ENCODE data around the gene ARHGEF3. TPM values are rescaled to one million over a fixed set of nuclear protein-coding genes. Genes with fewer than 3 reads are reported as not detected.

ARHGEF3 gene
- total RNA-seq, 3 donors from 2014 or later (not counting 1 experiment from before 2014, with no cell fraction given) = 112 to 211 (median 135) TPM

GRCh38 chr3:56751056-56751707 lies 50.6 kb downstream of the ARHGEF3 start:
- WGBS (ENCODE audit: insufficient coverage) = 70% methylated on average over 5 of the region's 5 CpGs
- ATAC-seq = no peak
- H3K27me3 ChIP-seq (ENCODE audit: control insufficient read depth, insufficient read depth, low read length) = no peaks in the 10 kb centered on the region
- no peak for DNase-seq
- Mint-ChIP-seq H3K4me3 (peak overlapping the region; percentile 58), H3K4me1 (peaks cover 71 to 83% of the 10 kb centered on the region in 2 donors), H3K9me3 (no peaks in the 10 kb centered on the region), H3K27ac (peak overlapping the region; percentile 99 to 100), H3K27me3 (ENCODE audit: low read depth in 2 of 2) (no peaks in the 10 kb centered on the region), H3K36me3 (peaks cover 48% of the 10 kb centered on the region)
- H3K9me3 ChIP-seq (ENCODE audit: control insufficient read depth, insufficient read depth, low read length) = no peaks in the 10 kb centered on the region
- H3K27ac ChIP-seq (ENCODE audit: low read length) = peak overlapping the region; percentile 30
- no peak overlapping the region for H3K4me3 ChIP-seq (ENCODE audit: low read length)
- no peak for TF ChIP-seq CTCF (IDR thresholded peaks at IDR 0.05)
- peaks cover 46% of the 10 kb centered on the region for H3K4me1 ChIP-seq (ENCODE audit: control insufficient read depth, insufficient read depth, low read length)
- H3K36me3 ChIP-seq (ENCODE audit: control insufficient read depth, insufficient read depth, low read length) = peaks cover 63% of the 10 kb centered on the region
- intact Hi-C loops (cut with micrococcal nuclease) = no loop called here

DNA sequence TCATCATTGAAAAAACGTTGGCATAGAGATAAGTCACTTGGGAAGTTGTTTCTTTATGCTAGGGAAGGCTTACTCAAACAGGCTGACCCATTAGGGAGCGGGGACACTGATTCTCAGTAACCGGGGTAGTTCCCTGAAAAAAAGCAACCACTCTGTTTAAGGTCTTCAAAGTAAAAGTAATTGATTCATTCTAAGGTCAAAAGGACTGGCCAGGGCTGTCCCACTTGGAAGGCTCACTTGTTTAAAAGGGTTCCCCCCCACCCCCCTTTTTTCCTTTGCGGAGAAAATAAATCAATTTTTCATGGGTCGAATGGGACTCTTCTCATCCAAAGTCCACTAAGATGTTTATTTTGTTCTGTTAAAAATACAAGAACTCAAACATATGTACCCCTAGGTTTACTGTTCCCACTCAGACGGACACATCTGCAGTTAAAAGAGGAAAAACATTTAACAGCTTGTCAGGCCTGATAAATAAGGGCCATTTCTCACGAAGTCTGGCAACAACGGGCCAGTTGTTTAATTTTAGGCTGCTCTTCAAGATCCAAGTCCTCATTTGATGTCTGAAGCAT lies 53.0 kb downstream of the ARHGEF3 start:
- 61% methylated on average over 6 of the region's 8 CpGs for WGBS (ENCODE audit: insufficient coverage)
- no peaks in the 10 kb centered on the region for H3K9me3 ChIP-seq (ENCODE audit: control insufficient read depth, insufficient read depth, low read length)
- Mint-ChIP-seq H3K36me3 (peaks cover 55% of the 10 kb centered on the region), H3K4me3 (no peak overlapping the region), H3K4me1 (peaks cover 61 to 74% of the 10 kb centered on the region in 2 donors), H3K9me3 (no peaks in the 10 kb centered on the region), H3K27me3 (ENCODE audit: low read depth in 2 of 2) (no peaks in the 10 kb centered on the region), H3K27ac (peak overlapping the region; percentile 72 to 99)
- no peak overlapping the region for H3K27ac ChIP-seq (ENCODE audit: low read length)
- peaks cover 84% of the 10 kb centered on the region for H3K36me3 ChIP-seq (ENCODE audit: control insufficient read depth, insufficient read depth, low read length)
- H3K27me3 ChIP-seq (ENCODE audit: control insufficient read depth, insufficient read depth, low read length) = no peaks in the 10 kb centered on the region
- DNase-seq (no peak), ATAC-seq (no peak)
- intact Hi-C loops (cut with micrococcal nuclease) = no loop called here
- H3K4me1 ChIP-seq (ENCODE audit: control insufficient read depth, insufficient read depth, low read length) = peaks cover 28% of the 10 kb centered on the region
- no peak for TF ChIP-seq CTCF (IDR thresholded peaks at IDR 0.05)
- no peak overlapping the region for H3K4me3 ChIP-seq (ENCODE audit: low read length)

- no peak for TF ChIP-seq CTCF (IDR thresholded peaks at IDR 0.05)
- no peak overlapping the region for H3K27ac ChIP-seq (ENCODE audit: low read length)
- no peak for DNase-seq
- H3K4me1 ChIP-seq (ENCODE audit: control insufficient read depth, insufficient read depth, low read length) = peaks cover 17% of the 10 kb centered on the region
- no peaks in the 10 kb centered on the region for H3K27me3 ChIP-seq (ENCODE audit: control insufficient read depth, insufficient read depth, low read length)
- no peak overlapping the region for H3K4me3 Mint-ChIP-seq
- WGBS (ENCODE audit: insufficient coverage) = 57% methylated on average over 2 of the region's 2 CpGs
- ATAC-seq = peak in 2 of 3 donors; percentile 20 to 31
- no peaks in the 10 kb centered on the region for H3K9me3 Mint-ChIP-seq
- intact Hi-C loops (cut with micrococcal nuclease) = no loop called here
- H3K27me3 Mint-ChIP-seq (ENCODE audit: low read depth in 2 of 2) = no peaks in the 10 kb centered on the region
- peaks cover 60 to 74% of the 10 kb centered on the region in 2 donors for H3K4me1 Mint-ChIP-seq
- H3K4me3 ChIP-seq (ENCODE audit: low read length) = no peak overlapping the region
- no peaks in the 10 kb centered on the region for H3K9me3 ChIP-seq (ENCODE audit: control insufficient read depth, insufficient read depth, low read length)
- peaks cover 91% of the 10 kb centered on the region for H3K36me3 ChIP-seq (ENCODE audit: control insufficient read depth, insufficient read depth, low read length)
- H3K27ac Mint-ChIP-seq = peak overlapping the region; percentile 72 to 99
- H3K36me3 Mint-ChIP-seq = peaks cover 55% of the 10 kb centered on the region
Observed at GRCh38 chr3:56747150-56747549, 54.6 kb downstream of the ARHGEF3 start.

Data from natural killer cell (primary cell).